Mesenchymal stem cell (in vitro differentiated cells and primary cell): ENCODE data around the gene HYI.

Experiments
- DNase-seq: peaks from one replicate; pipeline ENCODE4 v3.0.0-alpha.2; 2013
- H2AFZ ChIP-seq: one replicate; pipeline ENCODE4 v1.6.1; 2013; ENCODE audit warnings: low read depth, mild to moderate bottlenecking, control low read depth, inconsistent platforms, low read length, moderate library complexity
- H2AK5ac ChIP-seq: 2 replicates; pipeline ENCODE4 v1.6.1; 2013; ENCODE audit warnings: low read length, moderate library complexity, mild to moderate bottlenecking, inconsistent platforms; ENCODE audit not compliant: severe bottlenecking
- H2BK120ac ChIP-seq: one replicate; pipeline ENCODE4 v1.6.1; 2013; ENCODE audit warnings: low read depth, mild to moderate bottlenecking, inconsistent platforms, low read length, moderate library complexity
- H2BK12ac ChIP-seq, 2 experiments: one replicate each; pipeline ENCODE4 v1.6.1; 2013; ENCODE audit warnings: inconsistent platforms in 2 of 2, low read length in 2 of 2, mild to moderate bottlenecking in 2 of 2, moderate library complexity in 2 of 2, control low read depth in 1 of 2
- H2BK15ac ChIP-seq: one replicate; pipeline ENCODE4 v1.6.1; 2013; ENCODE audit warnings: mild to moderate bottlenecking, low read depth, inconsistent platforms; ENCODE audit not compliant: poor library complexity, severe bottlenecking
- H2BK5ac ChIP-seq: 2 replicates; pipeline ENCODE4 v1.6.1; 2013; ENCODE audit warnings: low read depth, mild to moderate bottlenecking, low read length, control low read depth, inconsistent platforms; ENCODE audit not compliant: poor library complexity, severe bottlenecking
- H3K14ac ChIP-seq, 2 experiments: one replicate each; pipeline ENCODE4 v1.6.1; 2013; ENCODE audit warnings: inconsistent platforms in 2 of 2, low read length in 2 of 2, control low read depth in 1 of 2, mild to moderate bottlenecking in 1 of 2, moderate library complexity in 1 of 2
- H3K18ac ChIP-seq, 2 experiments: one replicate each; pipeline ENCODE4 v1.6.1; 2013; ENCODE audit warnings: inconsistent platforms in 2 of 2, low read length in 2 of 2, control low read depth in 1 of 2, low read depth in 1 of 2, mild to moderate bottlenecking in 1 of 2
- H3K23ac ChIP-seq, 2 experiments: one replicate each; pipeline ENCODE4 v1.6.1; 2013; ENCODE audit warnings: inconsistent platforms in 2 of 2, low read length in 2 of 2, mild to moderate bottlenecking in 2 of 2, moderate library complexity in 2 of 2, control low read depth in 1 of 2
- H3K27ac ChIP-seq: 2 replicates; pipeline ENCODE4 v1.5.1; 2013; ENCODE audit warnings: mild to moderate bottlenecking, moderate library complexity, low read length, control low read depth, inconsistent platforms; ENCODE audit not compliant: poor library complexity, severe bottlenecking
- H3K27me3 ChIP-seq, 2 experiments: 2 replicates each; pipeline versions ENCODE4 v1.6.1 to v1.7.0; 2013; ENCODE audit warnings: low read length in 2 of 2, mild to moderate bottlenecking in 2 of 2, moderate library complexity in 2 of 2, control low read depth in 1 of 2, inconsistent platforms in 1 of 2; ENCODE audit not compliant: control insufficient read depth in 1 of 2, insufficient read depth in 1 of 2
- H3K36me3 ChIP-seq, 2 experiments: 2 replicates each; pipeline versions ENCODE4 v1.6.1 to v1.7.0; 2013; ENCODE audit warnings: low read length in 2 of 2, control low read depth in 1 of 2, inconsistent platforms in 1 of 2, low read depth in 1 of 2, mild to moderate bottlenecking in 1 of 2; ENCODE audit not compliant: insufficient read depth in 2 of 2, control insufficient read depth in 1 of 2
- H3K4ac ChIP-seq, 2 experiments: one replicate each; pipeline ENCODE4 v1.6.1; 2013; ENCODE audit warnings: inconsistent platforms in 2 of 2, low read length in 2 of 2, mild to moderate bottlenecking in 2 of 2, moderate library complexity in 2 of 2, control low read depth in 1 of 2, low read depth in 1 of 2
- H3K4me1 ChIP-seq: 2 replicates; pipeline ENCODE4 v1.6.1; 2013; ENCODE audit warnings: low read depth, low read length, control low read depth; ENCODE audit not compliant: control insufficient read depth, insufficient read depth
- H3K4me2 ChIP-seq: 2 replicates; pipeline ENCODE4 v1.6.1; 2013; ENCODE audit warnings: low read length, mild to moderate bottlenecking, inconsistent platforms; ENCODE audit not compliant: poor library complexity, severe bottlenecking
- H3K4me3 ChIP-seq, 2 experiments: 2 replicates each; pipeline versions ENCODE4 v1.5.1 to v1.7.0; 2013; ENCODE audit warnings: low read length in 2 of 2, mild to moderate bottlenecking in 2 of 2, control low read depth in 1 of 2, low read depth in 1 of 2; ENCODE audit not compliant: insufficient read depth in 1 of 2
- H3K79me1 ChIP-seq: replicated peaks from 2 replicates; pipeline ENCODE4 v1.6.1; 2013; ENCODE audit warnings: mild to moderate bottlenecking, control low read depth, low read length, inconsistent platforms; ENCODE audit not compliant: poor library complexity, severe bottlenecking
- H3K9ac ChIP-seq: 2 replicates; pipeline ENCODE4 v1.7.0; 2013; ENCODE audit warnings: mild to moderate bottlenecking, low read length, moderate library complexity
- H3K9me3 ChIP-seq: 2 replicates; pipeline ENCODE4 v1.7.0; 2013; ENCODE audit warnings: mild to moderate bottlenecking, low read length; ENCODE audit not compliant: control insufficient read depth
- H4K8ac ChIP-seq: one replicate; pipeline ENCODE4 v1.6.1; 2013; ENCODE audit warnings: inconsistent platforms, mild to moderate bottlenecking, low read length, moderate library complexity
- H4K91ac ChIP-seq: one replicate; pipeline ENCODE4 v1.6.1; 2013; ENCODE audit warnings: mild to moderate bottlenecking, low read length, inconsistent platforms
- WGBS: methylation state at CpG from one replicate; pipeline ENCODE4 v1.1.7; 2013; ENCODE audit warnings: mixed read lengths; 5-methylcytosine and 5-hydroxymethylcytosine counted together

Gene HYI

GRCh38 chr1:43425045-43425444 is 28.7 kb downstream of the HYI start:
- Histone ChIP-seq H2BK120ac (no peak overlapping the region), H3K4me2 (no peak overlapping the region), H2BK5ac (no peak overlapping the region), H2BK15ac (no peak overlapping the region), H3K4me1 (no peaks in the 10 kb centered on the region), H3K18ac (no peak overlapping the region), H2AFZ (no peak overlapping the region), H4K91ac (no peak overlapping the region), H3K27ac (no peak overlapping the region), H3K36me3 (peaks cover 96 to 98% of the 10 kb centered on the region in 2 experiments), H3K9ac (no peak overlapping the region), H2BK12ac (no peak overlapping the region), H3K79me1 (peaks cover 4% of the 10 kb centered on the region), H3K4me3 (no peak overlapping the region), H3K14ac (no peak overlapping the region), H2AK5ac (no peak overlapping the region), H3K23ac (no peak overlapping the region), H4K8ac (no peak overlapping the region), H3K9me3 (no peaks in the 10 kb centered on the region), H3K4ac (no peak overlapping the region), H3K27me3 (no peaks in the 10 kb centered on the region)
- no peak for DNase-seq
- 81% methylated on average over 4 of the region's 4 CpGs for WGBS

GRCh38 chr1:43423672-43424550 is 29.8 kb downstream of the HYI start:
- no peak overlapping the region for H3K14ac ChIP-seq
- no peaks in the 10 kb centered on the region for H3K4me1 ChIP-seq
- H2AFZ ChIP-seq = no peak overlapping the region
- no peak overlapping the region for H4K8ac ChIP-seq
- H3K18ac ChIP-seq = no peak overlapping the region
- H3K27ac ChIP-seq = no peak overlapping the region
- DNase-seq = no peak
- H4K91ac ChIP-seq = no peak overlapping the region
- peaks cover 4% of the 10 kb centered on the region for H3K79me1 ChIP-seq
- H3K23ac ChIP-seq = no peak overlapping the region
- no peak overlapping the region for H3K4me3 ChIP-seq
- no peak overlapping the region for H2BK120ac ChIP-seq
- H3K27me3 ChIP-seq = no peaks in the 10 kb centered on the region
- H2BK12ac ChIP-seq = no peak overlapping the region
- H2BK5ac ChIP-seq = no peak overlapping the region
- WGBS = 96% methylated on average over 23 of the region's 23 CpGs
- H3K36me3 ChIP-seq = peaks cover 96 to 98% of the 10 kb centered on the region in 2 experiments
- H3K9me3 ChIP-seq = no peaks in the 10 kb centered on the region
- H3K4ac ChIP-seq = no peak overlapping the region
- no peak overlapping the region for H2BK15ac ChIP-seq
- H3K4me2 ChIP-seq = no peak overlapping the region
- no peak overlapping the region for H2AK5ac ChIP-seq
- H3K9ac ChIP-seq = no peak overlapping the region

- H3K18ac ChIP-seq = no peak overlapping the region
- H3K36me3 ChIP-seq = peaks cover 95 to 98% of the 10 kb centered on the region in 2 experiments
- H2BK5ac ChIP-seq = no peak overlapping the region
- DNase-seq = no peak
- H2BK120ac ChIP-seq = no peak overlapping the region
- H3K27ac ChIP-seq = no peak overlapping the region
- no peaks in the 10 kb centered on the region for H3K4me1 ChIP-seq
- no peak overlapping the region for H3K4ac ChIP-seq
- H2BK15ac ChIP-seq = no peak overlapping the region
- no peak overlapping the region for H3K14ac ChIP-seq
- H3K4me3 ChIP-seq = no peak overlapping the region
- no peak overlapping the region for H3K23ac ChIP-seq
- no peak overlapping the region for H4K91ac ChIP-seq
- no peak overlapping the region for H2AFZ ChIP-seq
- no peak overlapping the region for H2BK12ac ChIP-seq
- H2AK5ac ChIP-seq = no peak overlapping the region
- no peaks in the 10 kb centered on the region for H3K9me3 ChIP-seq
- no peak overlapping the region for H4K8ac ChIP-seq
- no peak overlapping the region for H3K9ac ChIP-seq
- H3K79me1 ChIP-seq = peaks cover 4% of the 10 kb centered on the region
- WGBS = 97% methylated on average over 16 of the region's 16 CpGs
- no peak overlapping the region for H3K4me2 ChIP-seq
- H3K27me3 ChIP-seq = no peaks in the 10 kb centered on the region
These were observed 30.6 kb downstream of the HYI start for GRCh38 chr1:43422995-43423671.

GRCh38 chr1:43421976-43422750 is 31.6 kb downstream of the HYI start:
- no peak overlapping the region for H3K27ac ChIP-seq

More at GRCh38 chr1:43421976-43422750, 31.6 kb downstream of the HYI start:
- Histone ChIP-seq H3K4me3 (no peak overlapping the region), H2BK15ac (no peak overlapping the region), H3K4me1 (no peaks in the 10 kb centered on the region), H2AFZ (no peak overlapping the region), H4K91ac (no peak overlapping the region), H3K14ac (no peak overlapping the region), H3K18ac (no peak overlapping the region), H3K4me2 (no peak overlapping the region), H3K4ac (no peak overlapping the region), H3K23ac (no peak overlapping the region), H3K79me1 (peaks cover 4% of the 10 kb centered on the region), H3K36me3 (peaks cover 87 to 98% of the 10 kb centered on the region in 2 experiments), H3K27me3 (no peaks in the 10 kb centered on the region), H2BK5ac (no peak overlapping the region), H2BK12ac (no peak overlapping the region), H3K9ac (no peak overlapping the region), H4K8ac (no peak overlapping the region), H2AK5ac (no peak overlapping the region), H2BK120ac (no peak overlapping the region), H3K9me3 (no peaks in the 10 kb centered on the region)
- WGBS = 92% methylated on average over 9 of the region's 12 CpGs
- DNase-seq = no peak
